Parathyroid adenoma (tissue), 2 donors: Measurements from ENCODE around the gene ANKRD6.

Source experiments
- H2AFZ ChIP-seq: fragments of 300-600 bp; sonication (generic); one replicate; pipeline ENCODE4 v1.7.0; 2017; ENCODE audit warnings: antibody characterized with exemption, mild to moderate bottlenecking
- H3K27ac ChIP-seq: fragments of 300-600 bp; sonication (generic); one replicate; pipeline ENCODE4 v1.7.0; 2017
- H3K27me3 ChIP-seq: fragments of 300-600 bp; sonication (generic); one replicate; pipeline ENCODE4 v1.7.0; 2017; ENCODE audit warnings: low read length; ENCODE audit not compliant: control insufficient read depth, insufficient read depth
- H3K36me3 ChIP-seq: fragments of 300-600 bp; sonication (generic); one replicate; pipeline ENCODE4 v1.7.0; 2017; ENCODE audit warnings: low read length; ENCODE audit not compliant: control insufficient read depth, insufficient read depth
- H3K4me1 ChIP-seq: fragments of 300-600 bp; sonication (generic); one replicate; pipeline ENCODE4 v1.7.0; 2017; ENCODE audit warnings: control low read depth
- H3K4me2 ChIP-seq: fragments of 300-600 bp; sonication (generic); one replicate; pipeline ENCODE4 v1.7.0; 2017; ENCODE audit warnings: low read length
- H3K4me3 ChIP-seq: fragments of 300-600 bp; sonication (generic); one replicate; pipeline ENCODE4 v1.7.0; 2017; ENCODE audit warnings: low read depth, low read length
- H3K79me2 ChIP-seq: fragments of 300-600 bp; sonication (generic); one replicate; pipeline ENCODE4 v1.7.0; 2017; ENCODE audit warnings: control low read depth
- H3K9ac ChIP-seq: fragments of 300-600 bp; sonication (generic); one replicate; pipeline ENCODE4 v1.7.0; 2017; ENCODE audit warnings: mild to moderate bottlenecking
- H3K9me3 ChIP-seq: fragments of 300-600 bp; sonication (generic); one replicate; pipeline ENCODE4 v1.7.0; 2017; ENCODE audit warnings: low read length; ENCODE audit not compliant: control insufficient read depth
- TF ChIP-seq, protein P1 (sequence below): fragments of 300-600 bp; sonication (generic); IDR thresholded peaks from one replicate; pipeline ENCODE4 v1.7.0; 2017; ENCODE audit warnings: antibody characterized with exemption, mild to moderate bottlenecking
- donor health status: primary hyperparathyroidism.

ANKRD6 gene

DNA sequence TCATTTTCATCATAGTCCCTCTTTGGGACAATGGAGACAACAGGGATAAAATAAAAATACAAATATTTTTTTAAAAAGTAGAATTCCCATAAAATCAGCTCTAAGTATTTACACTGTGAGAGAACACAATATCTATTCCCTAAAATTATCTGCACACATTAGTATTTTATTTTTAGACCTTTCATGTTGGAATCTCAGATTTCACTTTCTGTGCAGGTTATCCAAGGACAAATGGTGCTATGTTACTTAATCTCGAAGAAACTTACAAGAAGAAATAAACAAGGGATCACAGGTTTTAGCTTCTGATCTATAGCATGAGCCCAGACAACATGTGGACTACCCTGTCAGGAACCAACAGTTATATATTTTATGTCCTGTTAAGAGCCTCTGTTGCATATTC is 228.6 kb downstream of the ANKRD6 start:
- TF ChIP-seq, protein P1, sequence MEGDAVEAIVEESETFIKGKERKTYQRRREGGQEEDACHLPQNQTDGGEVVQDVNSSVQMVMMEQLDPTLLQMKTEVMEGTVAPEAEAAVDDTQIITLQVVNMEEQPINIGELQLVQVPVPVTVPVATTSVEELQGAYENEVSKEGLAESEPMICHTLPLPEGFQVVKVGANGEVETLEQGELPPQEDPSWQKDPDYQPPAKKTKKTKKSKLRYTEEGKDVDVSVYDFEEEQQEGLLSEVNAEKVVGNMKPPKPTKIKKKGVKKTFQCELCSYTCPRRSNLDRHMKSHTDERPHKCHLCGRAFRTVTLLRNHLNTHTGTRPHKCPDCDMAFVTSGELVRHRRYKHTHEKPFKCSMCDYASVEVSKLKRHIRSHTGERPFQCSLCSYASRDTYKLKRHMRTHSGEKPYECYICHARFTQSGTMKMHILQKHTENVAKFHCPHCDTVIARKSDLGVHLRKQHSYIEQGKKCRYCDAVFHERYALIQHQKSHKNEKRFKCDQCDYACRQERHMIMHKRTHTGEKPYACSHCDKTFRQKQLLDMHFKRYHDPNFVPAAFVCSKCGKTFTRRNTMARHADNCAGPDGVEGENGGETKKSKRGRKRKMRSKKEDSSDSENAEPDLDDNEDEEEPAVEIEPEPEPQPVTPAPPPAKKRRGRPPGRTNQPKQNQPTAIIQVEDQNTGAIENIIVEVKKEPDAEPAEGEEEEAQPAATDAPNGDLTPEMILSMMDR: no peak
- H3K4me2 ChIP-seq: peak overlapping the region; percentile 34
- peaks cover 3% of the 10 kb centered on the region for H3K79me2 ChIP-seq
- no peak overlapping the region for H2AFZ ChIP-seq
- H3K4me3 ChIP-seq: no peak overlapping the region
- H3K27me3 ChIP-seq: no peaks in the 10 kb centered on the region
- no peaks in the 10 kb centered on the region for H3K36me3 ChIP-seq
- H3K27ac ChIP-seq: peak overlapping the region; percentile 33
- no peaks in the 10 kb centered on the region for H3K9me3 ChIP-seq
- H3K9ac ChIP-seq: no peak overlapping the region
- H3K4me1 ChIP-seq: peaks cover 13% of the 10 kb centered on the region

DNA sequence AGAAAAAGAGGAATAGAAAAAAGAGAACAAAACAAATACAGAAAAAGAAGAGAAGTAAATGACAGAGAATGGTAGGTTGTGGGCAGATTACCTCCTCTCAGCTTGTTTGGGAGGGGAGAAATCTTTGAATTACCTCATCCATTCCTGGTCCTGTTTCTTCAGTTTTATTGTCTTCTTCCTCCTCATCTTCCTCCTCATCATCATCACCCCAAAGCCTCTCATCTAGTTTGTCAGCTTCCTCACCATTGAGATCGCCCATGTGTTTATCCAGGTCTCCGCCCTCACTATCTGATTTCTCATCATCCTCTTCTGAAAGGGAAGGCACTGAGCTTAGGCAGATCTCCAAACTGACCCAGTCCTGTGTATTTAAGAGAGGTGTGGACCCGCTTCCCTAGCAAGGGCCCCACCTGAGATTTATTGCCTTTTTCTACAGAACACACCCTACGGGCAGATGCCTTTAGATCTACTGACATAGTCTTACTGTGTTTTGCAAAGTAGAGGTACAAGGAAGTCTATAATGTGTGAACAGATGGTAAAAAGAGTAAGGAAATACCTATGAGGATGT is 229.8 kb downstream of the ANKRD6 start:
- H3K9ac ChIP-seq: no peak overlapping the region
- H3K9me3 ChIP-seq: no peaks in the 10 kb centered on the region
- H3K79me2 ChIP-seq: peaks cover 3% of the 10 kb centered on the region
- H3K27me3 ChIP-seq: no peaks in the 10 kb centered on the region
- no peaks in the 10 kb centered on the region for H3K36me3 ChIP-seq
- no peak overlapping the region for H3K4me3 ChIP-seq
- H3K27ac ChIP-seq: no peak overlapping the region
- TF ChIP-seq, protein P1: no peak
- no peak overlapping the region for H3K4me2 ChIP-seq
- H2AFZ ChIP-seq: no peak overlapping the region
- peaks cover 13% of the 10 kb centered on the region for H3K4me1 ChIP-seq

DNA sequence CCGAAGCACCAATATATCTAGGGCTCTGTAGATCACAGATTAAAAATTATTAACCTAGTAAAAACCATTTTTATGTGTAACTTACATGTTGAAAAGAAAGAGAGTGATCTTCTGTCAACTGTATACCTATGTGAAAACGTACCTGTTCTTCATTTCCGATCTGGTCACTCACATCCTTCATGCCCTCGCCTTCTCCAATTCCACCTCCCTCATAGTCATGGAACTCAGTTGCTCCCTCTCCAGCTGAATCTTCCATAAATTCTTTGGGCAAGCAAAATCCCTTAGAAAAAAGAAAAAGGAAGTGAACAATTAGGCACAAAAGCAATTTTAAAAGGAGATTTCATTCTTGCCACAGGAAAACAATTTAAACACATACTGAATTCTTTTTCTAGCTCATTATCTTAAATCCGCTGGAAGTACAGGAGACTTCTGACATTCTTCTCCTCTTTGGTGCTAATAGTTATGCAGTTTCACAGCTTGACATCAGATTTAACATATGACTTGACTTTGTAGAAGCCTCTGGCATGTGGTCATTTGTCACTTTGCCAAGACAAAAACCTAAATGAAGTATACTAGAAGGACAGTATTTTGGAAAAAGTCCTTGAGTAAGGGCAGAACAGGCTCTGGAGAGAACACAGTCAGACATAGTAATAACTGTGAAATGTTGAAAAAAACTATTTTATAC is 235.1 kb downstream of the ANKRD6 start:
- Histone ChIP-seq H2AFZ (no peak overlapping the region), H3K4me1 (peaks cover under 1% of the 10 kb centered on the region), H3K9me3 (no peaks in the 10 kb centered on the region), H3K36me3 (no peaks in the 10 kb centered on the region), H3K27me3 (no peaks in the 10 kb centered on the region), H3K9ac (no peak overlapping the region), H3K79me2 (no peaks in the 10 kb centered on the region), H3K4me3 (no peak overlapping the region), H3K27ac (no peak overlapping the region), H3K4me2 (no peak overlapping the region)
- TF ChIP-seq, protein P1: no peak

DNA sequence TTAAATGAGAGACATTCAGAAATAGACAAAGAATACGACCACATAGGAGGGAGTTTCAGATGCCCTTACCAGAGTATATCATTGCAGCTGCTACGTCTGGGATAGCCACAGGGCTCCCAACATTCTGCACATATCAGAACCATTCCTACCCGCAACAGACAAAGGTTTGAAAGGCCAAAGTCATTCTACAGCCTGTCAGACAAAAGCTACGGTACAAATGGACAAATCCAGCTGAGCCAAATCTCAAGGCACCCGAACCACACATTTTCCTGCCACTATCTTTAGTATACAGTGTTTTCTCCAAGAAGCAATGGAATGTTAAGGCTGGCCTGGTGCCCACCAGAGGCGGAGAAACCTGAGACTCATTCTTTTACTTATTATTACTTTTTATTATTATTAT is 236.1 kb downstream of the ANKRD6 start:
- TF ChIP-seq, protein P1: no peak
- Histone ChIP-seq H3K27ac (no peak overlapping the region), H3K4me2 (no peak overlapping the region), H3K4me1 (no peaks in the 10 kb centered on the region), H3K4me3 (no peak overlapping the region), H3K36me3 (no peaks in the 10 kb centered on the region), H3K79me2 (no peaks in the 10 kb centered on the region), H3K9me3 (no peaks in the 10 kb centered on the region), H3K27me3 (no peaks in the 10 kb centered on the region), H2AFZ (no peak overlapping the region), H3K9ac (no peak overlapping the region)
